Activated CD4-positive, alpha-beta T cell treated with anti-CD3 and anti-CD28 coated beads, Interleukin-2, amount 10 ng/mL, durations not matched to agents 24 days and 14 days (primary cell): ENCODE results near the gene CCT5. TPM values are rescaled to one million over a fixed set of nuclear protein-coding genes. Genes with fewer than 3 reads are reported as not detected.
A peak's percentile ranks its signal among the peaks of the same experiment; 100 is the strongest.

Experiments used
- DNase-seq: peaks from one replicate; pipeline ENCODE4 v3.0.0; 2022
- H3K27ac Mint-ChIP-seq: one replicate; pipeline ENCODE4 v1.8.0; 2022; ENCODE audit warnings: mild to moderate bottlenecking, mixed read lengths
- H3K27me3 Mint-ChIP-seq: one replicate; pipeline ENCODE4 v1.8.0; 2022; ENCODE audit warnings: mixed read lengths
- H3K36me3 Mint-ChIP-seq: one replicate; pipeline ENCODE4 v1.8.0; 2022; ENCODE audit warnings: low read depth, mild to moderate bottlenecking, mixed read lengths
- H3K4me1 Mint-ChIP-seq: one replicate; pipeline ENCODE4 v1.8.0; 2021; ENCODE audit warnings: mixed read lengths
- H3K4me3 Mint-ChIP-seq: one replicate; pipeline ENCODE4 v1.8.0; 2022; ENCODE audit warnings: mild to moderate bottlenecking, moderate library complexity, mixed read lengths
- H3K9me3 Mint-ChIP-seq: one replicate; pipeline ENCODE4 v1.8.0; 2021; ENCODE audit warnings: mixed read lengths
- intact Hi-C: fragments of 100-400 bp; cut with micrococcal nuclease; formaldehyde crosslinking; loops from one replicate; pipeline ENCODE4 v1.15.1; 2023
- total RNA-seq: library from RNA; stranded (reverse); gene quantifications from 2 replicates; pipeline ENCODE4 v1.2.3, GENCODE V29; 2022

CCT5 gene
- total RNA-seq, 1 donor from 2014 or later: 566 TPM

DNA sequence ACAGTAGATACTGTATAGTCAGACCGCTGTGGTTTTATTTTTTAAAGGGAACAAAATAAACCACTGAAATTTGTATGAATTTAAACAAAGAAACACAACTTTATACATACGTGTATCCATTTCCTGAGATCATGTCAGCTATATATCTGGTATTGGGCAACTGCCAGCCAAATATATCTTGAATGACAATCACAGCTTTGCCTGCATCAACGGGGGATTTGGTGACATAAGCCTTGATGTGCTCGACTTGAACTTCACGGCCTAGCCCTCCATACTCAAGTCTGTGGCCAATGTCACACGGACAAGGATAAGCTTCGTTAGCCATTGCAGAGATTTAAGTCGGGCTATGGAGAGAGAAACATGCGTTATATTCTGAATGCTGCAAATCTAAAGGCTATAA, 40.4 kb downstream of the CCT5 start:
- H3K4me1 Mint-ChIP-seq: no peaks in the 10 kb centered on the region
- no peak overlapping the region for H3K27ac Mint-ChIP-seq
- peaks cover 5% of the 10 kb centered on the region for H3K27me3 Mint-ChIP-seq
- H3K9me3 Mint-ChIP-seq: no peaks in the 10 kb centered on the region
- H3K4me3 Mint-ChIP-seq: no peak overlapping the region
- no peaks in the 10 kb centered on the region for H3K36me3 Mint-ChIP-seq
- DNase-seq: no peak
- intact Hi-C loops: no loop called here

GRCh38 chr5:10291692-10292339, 41.7 kb downstream of the CCT5 start:
- intact Hi-C loops: no loop called here
- Mint-ChIP-seq H3K36me3 (no peaks in the 10 kb centered on the region), H3K4me3 (no peak overlapping the region), H3K27ac (no peak overlapping the region), H3K27me3 (peaks cover 7% of the 10 kb centered on the region), H3K9me3 (no peaks in the 10 kb centered on the region), H3K4me1 (no peaks in the 10 kb centered on the region)
- no peak for DNase-seq

- Mint-ChIP-seq H3K36me3 (no peaks in the 10 kb centered on the region), H3K9me3 (no peaks in the 10 kb centered on the region), H3K4me1 (no peaks in the 10 kb centered on the region), H3K4me3 (no peak overlapping the region), H3K27ac (no peak overlapping the region), H3K27me3 (peaks cover 15% of the 10 kb centered on the region)
- intact Hi-C loops: no loop called here
- no peak for DNase-seq
Observed at GRCh38 chr5:10293907-10294662, 44.0 kb downstream of the CCT5 start.

DNA sequence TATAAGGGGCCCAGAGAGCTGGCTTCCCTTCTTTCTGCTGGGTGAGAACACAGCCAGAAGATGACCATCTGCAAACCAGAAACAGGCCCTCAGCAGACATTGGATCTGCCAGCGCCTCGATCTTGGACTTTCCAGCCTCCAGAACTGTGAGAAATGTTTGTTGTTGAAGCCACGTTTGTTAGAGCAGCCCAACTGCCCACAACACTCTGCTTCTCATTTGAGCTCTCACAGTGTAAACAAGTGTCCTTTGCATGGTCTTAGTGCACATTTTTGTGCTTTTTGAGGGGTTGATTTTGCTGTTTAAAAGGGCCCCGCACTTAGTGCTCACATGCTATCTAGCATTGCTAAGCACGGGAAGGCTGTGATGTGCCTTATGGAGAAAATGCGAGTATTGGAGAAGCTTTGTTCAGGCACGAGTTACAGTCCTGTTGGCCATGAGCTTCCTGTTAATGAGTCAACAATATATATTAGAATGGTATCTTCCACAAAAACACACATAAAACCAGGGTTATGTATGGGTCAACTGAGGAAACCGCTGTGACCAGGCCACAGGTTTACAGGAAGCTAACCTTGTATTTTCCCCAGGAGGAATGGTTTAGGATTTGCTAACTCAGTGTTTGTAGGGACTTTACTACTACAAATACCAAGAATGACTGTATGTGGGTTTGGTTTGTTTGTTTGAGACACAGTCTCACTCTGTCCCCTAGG, 45.7 kb downstream of the CCT5 start:
- Mint-ChIP-seq H3K4me3 (no peak overlapping the region), H3K9me3 (no peaks in the 10 kb centered on the region), H3K4me1 (no peaks in the 10 kb centered on the region), H3K27ac (no peak overlapping the region), H3K27me3 (peaks cover 17% of the 10 kb centered on the region), H3K36me3 (no peaks in the 10 kb centered on the region)
- intact Hi-C loops: no loop called here
- no peak for DNase-seq

GRCh38 chr5:10297646-10298204, 47.6 kb downstream of the CCT5 start:
- intact Hi-C loops: no loop called here
- no peak for DNase-seq
- H3K36me3 Mint-ChIP-seq: no peaks in the 10 kb centered on the region
- no peak overlapping the region for H3K4me3 Mint-ChIP-seq
- peaks cover 17% of the 10 kb centered on the region for H3K27me3 Mint-ChIP-seq
- no peaks in the 10 kb centered on the region for H3K9me3 Mint-ChIP-seq
- H3K27ac Mint-ChIP-seq: no peak overlapping the region
- H3K4me1 Mint-ChIP-seq: no peaks in the 10 kb centered on the region

DNA sequence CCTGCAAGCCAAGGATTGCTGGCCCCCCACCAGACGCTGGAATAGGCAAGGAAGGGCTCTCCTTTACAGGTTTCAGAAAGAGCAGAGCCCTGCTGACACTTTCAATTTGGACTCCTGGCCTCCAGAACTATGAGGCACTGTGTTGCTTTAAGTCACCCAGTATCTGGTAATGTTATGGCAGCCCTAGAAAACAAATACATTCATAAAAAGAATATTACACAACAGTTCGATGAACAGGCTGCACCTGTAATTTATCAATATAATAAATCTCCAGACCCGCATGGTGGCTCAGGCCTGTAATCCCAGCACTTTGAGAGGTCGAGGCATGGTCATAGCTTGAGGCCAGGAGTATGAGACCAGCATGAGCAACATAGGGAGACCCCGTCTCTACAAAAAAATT, 50.2 kb downstream of the CCT5 start:
- Mint-ChIP-seq H3K36me3 (no peaks in the 10 kb centered on the region), H3K9me3 (no peaks in the 10 kb centered on the region), H3K27ac (no peak overlapping the region), H3K4me1 (no peaks in the 10 kb centered on the region), H3K27me3 (peaks cover 18% of the 10 kb centered on the region), H3K4me3 (no peak overlapping the region)
- intact Hi-C loops: no loop called here
- no peak for DNase-seq

DNA sequence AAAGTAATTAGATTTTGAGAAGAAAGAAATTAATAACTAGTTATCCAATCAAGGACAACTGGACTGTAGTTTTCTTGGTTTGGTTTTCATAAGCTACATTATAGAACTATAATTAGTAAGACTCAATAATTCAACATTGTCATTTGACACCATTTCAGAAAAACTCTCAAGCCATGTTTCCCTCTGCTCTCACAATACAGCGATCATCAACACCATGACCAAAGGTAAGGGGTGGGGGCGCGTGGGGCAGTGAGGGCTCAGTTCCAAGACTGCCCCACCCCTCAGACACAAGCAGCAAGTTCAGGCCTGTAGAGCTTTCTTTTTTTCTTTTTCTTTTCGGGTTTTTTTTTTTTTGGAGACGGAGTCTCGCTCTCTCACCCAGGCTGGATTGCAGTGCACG, 51.2 kb downstream of the CCT5 start:
- no peak overlapping the region for H3K27ac Mint-ChIP-seq
- no peaks in the 10 kb centered on the region for H3K36me3 Mint-ChIP-seq
- no peak overlapping the region for H3K4me3 Mint-ChIP-seq
- no peaks in the 10 kb centered on the region for H3K9me3 Mint-ChIP-seq
- intact Hi-C loops: no loop called here
- DNase-seq: no peak
- H3K27me3 Mint-ChIP-seq: peaks cover 26% of the 10 kb centered on the region
- H3K4me1 Mint-ChIP-seq: peaks cover 2% of the 10 kb centered on the region

GRCh38 chr5:10301842-10302610, 51.9 kb downstream of the CCT5 start:
- Mint-ChIP-seq H3K4me1 (peaks cover 3% of the 10 kb centered on the region), H3K27me3 (peaks cover 31% of the 10 kb centered on the region), H3K9me3 (no peaks in the 10 kb centered on the region), H3K4me3 (no peak overlapping the region), H3K27ac (no peak overlapping the region), H3K36me3 (no peaks in the 10 kb centered on the region)
- DNase-seq: no peak
- intact Hi-C loops: no loop called here

DNA sequence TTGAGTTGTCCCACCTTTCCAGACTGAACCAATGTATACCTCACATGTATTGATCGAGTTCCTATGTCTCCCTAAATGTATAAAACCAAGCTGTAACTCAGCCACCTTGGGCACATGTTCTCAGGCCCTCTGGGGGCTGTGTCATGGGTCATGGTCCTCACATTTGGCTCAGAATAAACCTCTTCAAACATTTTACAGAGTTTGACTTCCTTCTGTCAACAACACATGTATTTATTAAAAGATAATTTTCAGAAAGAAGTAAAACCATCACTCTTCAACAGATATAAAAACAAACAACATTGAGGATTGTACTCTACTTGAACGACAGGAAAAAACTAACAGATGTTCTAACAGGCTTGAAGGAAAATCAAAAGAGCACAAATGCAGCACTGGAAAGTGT, 53.1 kb downstream of the CCT5 start:
- H3K36me3 Mint-ChIP-seq: no peaks in the 10 kb centered on the region
- peaks cover 9% of the 10 kb centered on the region for H3K4me1 Mint-ChIP-seq
- no peak overlapping the region for H3K27ac Mint-ChIP-seq
- no peak for DNase-seq
- no peaks in the 10 kb centered on the region for H3K9me3 Mint-ChIP-seq
- H3K27me3 Mint-ChIP-seq: peaks cover 32% of the 10 kb centered on the region
- intact Hi-C loops: no loop called here
- no peak overlapping the region for H3K4me3 Mint-ChIP-seq

- Mint-ChIP-seq H3K4me1 (peaks cover 9% of the 10 kb centered on the region), H3K4me3 (no peak overlapping the region), H3K36me3 (no peaks in the 10 kb centered on the region), H3K27me3 (peaks cover 36% of the 10 kb centered on the region), H3K27ac (no peak overlapping the region), H3K9me3 (no peaks in the 10 kb centered on the region)
- intact Hi-C loops: no loop called here
- DNase-seq: no peak
Observed at GRCh38 chr5:10303699-10304170, 53.7 kb downstream of the CCT5 start.

DNA sequence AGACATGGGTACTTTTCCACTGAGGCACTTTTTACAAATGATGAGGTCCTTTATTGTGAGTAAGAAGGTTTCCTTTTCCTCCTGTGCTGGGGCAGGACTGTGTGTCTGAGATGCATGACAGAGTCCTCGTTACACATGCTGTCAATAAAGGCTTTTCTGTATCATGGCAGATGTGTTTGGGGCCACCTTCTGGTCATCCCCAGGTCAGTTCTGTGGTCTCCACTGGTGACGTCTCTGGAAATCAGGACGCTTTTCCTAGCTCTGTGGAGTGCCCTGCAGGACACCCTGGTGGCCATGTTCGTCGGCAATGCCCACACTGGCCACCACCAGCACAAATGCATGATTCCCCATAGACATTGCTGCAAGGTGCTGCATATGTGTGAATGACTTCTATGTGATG, 54.9 kb downstream of the CCT5 start:
- peaks cover 40% of the 10 kb centered on the region for H3K27me3 Mint-ChIP-seq
- H3K27ac Mint-ChIP-seq: no peak overlapping the region
- no peaks in the 10 kb centered on the region for H3K9me3 Mint-ChIP-seq
- intact Hi-C loops: no loop called here
- peaks cover 9% of the 10 kb centered on the region for H3K4me1 Mint-ChIP-seq
- no peak overlapping the region for H3K4me3 Mint-ChIP-seq
- DNase-seq: no peak
- no peaks in the 10 kb centered on the region for H3K36me3 Mint-ChIP-seq

GRCh38 chr5:10306114-10306513, 56.0 kb downstream of the CCT5 start:
- no peak overlapping the region for H3K27ac Mint-ChIP-seq
- H3K4me3 Mint-ChIP-seq: peak overlapping the region; percentile 9
- peaks cover 39% of the 10 kb centered on the region for H3K27me3 Mint-ChIP-seq
- intact Hi-C loops: no loop called here
- H3K9me3 Mint-ChIP-seq: no peaks in the 10 kb centered on the region
- H3K36me3 Mint-ChIP-seq: no peaks in the 10 kb centered on the region
- DNase-seq: no peak
- H3K4me1 Mint-ChIP-seq: peaks cover 9% of the 10 kb centered on the region

DNA sequence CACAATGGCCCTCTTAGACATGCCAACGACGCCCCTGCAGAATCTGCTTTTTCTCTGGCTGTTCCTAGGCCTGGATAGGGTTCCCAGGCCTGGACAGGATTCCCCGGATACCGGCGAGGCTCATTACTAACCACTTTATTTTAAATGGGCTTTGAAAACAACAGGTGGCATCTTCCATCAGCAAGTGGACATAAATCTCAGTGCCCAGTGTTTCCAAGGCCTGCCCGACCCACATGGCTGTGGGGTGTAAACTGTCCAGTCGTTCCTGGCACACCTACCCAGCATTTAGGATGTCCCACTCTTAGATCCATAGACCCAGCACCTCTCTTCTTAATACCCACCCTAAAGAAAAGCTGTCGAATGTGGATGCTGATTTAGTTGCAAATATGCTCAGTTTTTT, 56.7 kb downstream of the CCT5 start:
- no peaks in the 10 kb centered on the region for H3K36me3 Mint-ChIP-seq
- H3K4me1 Mint-ChIP-seq: peaks cover 9% of the 10 kb centered on the region
- intact Hi-C loops: no loop called here
- no peak overlapping the region for H3K27ac Mint-ChIP-seq
- DNase-seq: no peak
- H3K27me3 Mint-ChIP-seq: peaks cover 39% of the 10 kb centered on the region
- peak overlapping the region; percentile 83 for H3K4me3 Mint-ChIP-seq
- H3K9me3 Mint-ChIP-seq: no peaks in the 10 kb centered on the region
